ENCODE measurements around the gene CCDC6.

CCDC6 gene

GRCh38 chr10:59781511-59781910, 124.8 kb downstream of the CCDC6 start:
- Histone ChIP-seq H3K4me2 (ENCODE audit: low read depth, low read length, poor library complexity, severe bottlenecking) (no peak overlapping the region), H3K9ac (ENCODE audit: low read length) (no peak overlapping the region), H3K36me3 (ENCODE audit: low read length) (no peaks in the 10 kb centered on the region), H4K20me1 (ENCODE audit: low read depth, low read length) (no peaks in the 10 kb centered on the region), H3K79me2 (ENCODE audit: insufficient read depth, low read length) (no peaks in the 10 kb centered on the region), H3K27me3 (ENCODE audit: low read length) (no peaks in the 10 kb centered on the region), H3K27ac (ENCODE audit: low read depth, low read length) (no peak overlapping the region), H3F3A (ENCODE audit: insufficient read depth) (no peaks in the 10 kb centered on the region), H3K9me3 (ENCODE audit: insufficient read depth, low read length) (no peaks in the 10 kb centered on the region), H2AFZ (ENCODE audit: low read depth, low read length, severe bottlenecking) (no peak overlapping the region), H3K4me3 (ENCODE audit: insufficient read depth, low read length, poor library complexity, severe bottlenecking) (no peak overlapping the region), H3K9me2 (replicated peaks; ENCODE audit: insufficient read depth, low read length) (no peaks in the 10 kb centered on the region)
- TF ChIP-seq EZH2phosphoT487 (conservative IDR thresholded peaks at IDR 0.05; ENCODE audit: low read length) = no peak
- TF ChIP-seq CTCF (IDR thresholded peaks at IDR 0.05; ENCODE audit: insufficient read depth, low read length, poor library complexity, severe bottlenecking) = no peak

- Histone ChIP-seq H2AFZ (ENCODE audit: low read depth, low read length, severe bottlenecking) (no peak overlapping the region), H3K9me3 (ENCODE audit: insufficient read depth, low read length) (no peaks in the 10 kb centered on the region), H3K4me2 (ENCODE audit: low read depth, low read length, poor library complexity, severe bottlenecking) (no peak overlapping the region), H3K9ac (ENCODE audit: low read length) (no peak overlapping the region), H3K27me3 (ENCODE audit: low read length) (no peaks in the 10 kb centered on the region), H3K9me2 (replicated peaks; ENCODE audit: insufficient read depth, low read length) (no peaks in the 10 kb centered on the region), H3K4me3 (ENCODE audit: insufficient read depth, low read length, poor library complexity, severe bottlenecking) (no peak overlapping the region), H3K27ac (ENCODE audit: low read depth, low read length) (no peak overlapping the region), H3F3A (ENCODE audit: insufficient read depth) (no peaks in the 10 kb centered on the region), H3K79me2 (ENCODE audit: insufficient read depth, low read length) (no peaks in the 10 kb centered on the region), H4K20me1 (ENCODE audit: low read depth, low read length) (no peaks in the 10 kb centered on the region), H3K36me3 (ENCODE audit: low read length) (no peaks in the 10 kb centered on the region)
- no peak for TF ChIP-seq EZH2phosphoT487 (conservative IDR thresholded peaks at IDR 0.05; ENCODE audit: low read length)
- no peak for TF ChIP-seq CTCF (IDR thresholded peaks at IDR 0.05; ENCODE audit: insufficient read depth, low read length, poor library complexity, severe bottlenecking)
Measured at GRCh38 chr10:59779756-59780533, 126.4 kb downstream of the CCDC6 start.

GRCh38 chr10:59774451-59774850, 131.9 kb downstream of the CCDC6 start:
- Histone ChIP-seq H3K4me2 (ENCODE audit: low read depth, low read length, poor library complexity, severe bottlenecking) (no peak overlapping the region), H3K79me2 (ENCODE audit: insufficient read depth, low read length) (no peaks in the 10 kb centered on the region), H3F3A (ENCODE audit: insufficient read depth) (no peaks in the 10 kb centered on the region), H4K20me1 (ENCODE audit: low read depth, low read length) (no peaks in the 10 kb centered on the region), H3K27me3 (ENCODE audit: low read length) (no peaks in the 10 kb centered on the region), H3K9me3 (ENCODE audit: insufficient read depth, low read length) (no peaks in the 10 kb centered on the region), H3K9ac (ENCODE audit: low read length) (no peak overlapping the region), H3K27ac (ENCODE audit: low read depth, low read length) (no peak overlapping the region), H3K36me3 (ENCODE audit: low read length) (no peaks in the 10 kb centered on the region), H2AFZ (ENCODE audit: low read depth, low read length, severe bottlenecking) (no peak overlapping the region), H3K9me2 (replicated peaks; ENCODE audit: insufficient read depth, low read length) (no peaks in the 10 kb centered on the region), H3K4me3 (ENCODE audit: insufficient read depth, low read length, poor library complexity, severe bottlenecking) (no peak overlapping the region)
- TF ChIP-seq CTCF (IDR thresholded peaks at IDR 0.05; ENCODE audit: insufficient read depth, low read length, poor library complexity, severe bottlenecking) = no peak
- TF ChIP-seq EZH2phosphoT487 (conservative IDR thresholded peaks at IDR 0.05; ENCODE audit: low read length) = no peak
